ENCODE measurements around the gene MAP3K5. TPM values are rescaled to one million over a fixed set of nuclear protein-coding genes. Genes with fewer than 3 reads are reported as not detected.

MAP3K5 gene
- total RNA-seq, 4 donors from 2014 or later: 16.2 to 52.7 (median 34.8) TPM

DNA sequence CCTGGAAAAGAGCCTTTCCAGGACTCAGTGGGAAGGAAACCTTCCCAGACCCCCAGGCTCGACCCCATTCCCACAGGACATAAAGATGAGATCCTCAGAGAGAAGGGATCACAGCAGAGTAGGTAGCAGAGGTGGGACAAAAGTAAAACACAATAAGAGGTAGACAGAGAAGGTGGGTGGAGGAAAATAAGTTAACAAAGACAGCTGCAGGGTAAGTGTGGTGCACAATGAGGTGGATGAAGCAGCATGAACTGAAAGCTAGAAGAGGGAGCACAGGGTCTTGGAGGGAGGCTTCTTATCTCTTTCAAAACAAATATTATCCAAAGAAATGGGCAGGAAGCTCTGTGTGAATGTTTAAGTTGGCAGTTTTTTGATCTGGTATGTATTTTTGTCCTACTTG, 228.1 kb downstream of the MAP3K5 start:
- intact Hi-C loops (cut with DNase I; ENCODE audit: low total_unique reads): no loop called here
- DNase-seq: no peak
- H3K27ac ChIP-seq: peak overlapping the region in 2 of 4 donors; percentile 70 to 79
- no peaks in the 10 kb centered on the region for H3K27me3 ChIP-seq
- TF ChIP-seq POLR2AphosphoS5 (IDR thresholded peaks at IDR 0.05) (no peak), EP300 (IDR thresholded peaks at IDR 0.05; ENCODE audit: low read depth) (no peak), POLR2A (IDR thresholded peaks at IDR 0.05) (no peak)
- TF ChIP-seq, protein P1, sequence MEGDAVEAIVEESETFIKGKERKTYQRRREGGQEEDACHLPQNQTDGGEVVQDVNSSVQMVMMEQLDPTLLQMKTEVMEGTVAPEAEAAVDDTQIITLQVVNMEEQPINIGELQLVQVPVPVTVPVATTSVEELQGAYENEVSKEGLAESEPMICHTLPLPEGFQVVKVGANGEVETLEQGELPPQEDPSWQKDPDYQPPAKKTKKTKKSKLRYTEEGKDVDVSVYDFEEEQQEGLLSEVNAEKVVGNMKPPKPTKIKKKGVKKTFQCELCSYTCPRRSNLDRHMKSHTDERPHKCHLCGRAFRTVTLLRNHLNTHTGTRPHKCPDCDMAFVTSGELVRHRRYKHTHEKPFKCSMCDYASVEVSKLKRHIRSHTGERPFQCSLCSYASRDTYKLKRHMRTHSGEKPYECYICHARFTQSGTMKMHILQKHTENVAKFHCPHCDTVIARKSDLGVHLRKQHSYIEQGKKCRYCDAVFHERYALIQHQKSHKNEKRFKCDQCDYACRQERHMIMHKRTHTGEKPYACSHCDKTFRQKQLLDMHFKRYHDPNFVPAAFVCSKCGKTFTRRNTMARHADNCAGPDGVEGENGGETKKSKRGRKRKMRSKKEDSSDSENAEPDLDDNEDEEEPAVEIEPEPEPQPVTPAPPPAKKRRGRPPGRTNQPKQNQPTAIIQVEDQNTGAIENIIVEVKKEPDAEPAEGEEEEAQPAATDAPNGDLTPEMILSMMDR (IDR thresholded peaks at IDR 0.05): no peak
- no peaks in the 10 kb centered on the region for H3K9me3 ChIP-seq
- H3K36me3 ChIP-seq: peaks cover 0 to 9% (median 3%) of the 10 kb centered on the region in 4 donors
- 57 to 59% methylated on average over 1 of the region's 1 CpG for WGBS, 2 donors (ENCODE audit: low coverage in 1 of 2)
- in situ Hi-C loops (cut with MboI; ENCODE audit: low pct_ligation_motif_present in 1 of 4, low pct_unique_long_range_greater_than_20kb in 1 of 4, low sequenced_read_pairs in 3 of 4): loop anchor here in 1 of 4 donors (25.0 kb wide), 1 partner anchor 1052 kb away; no protein-coding TSS in a partner anchor
- no peak overlapping the region for H3K4me3 ChIP-seq
- H3K4me1 ChIP-seq: peaks cover 0 to 53% (median 11%) of the 10 kb centered on the region in 4 donors

DNA sequence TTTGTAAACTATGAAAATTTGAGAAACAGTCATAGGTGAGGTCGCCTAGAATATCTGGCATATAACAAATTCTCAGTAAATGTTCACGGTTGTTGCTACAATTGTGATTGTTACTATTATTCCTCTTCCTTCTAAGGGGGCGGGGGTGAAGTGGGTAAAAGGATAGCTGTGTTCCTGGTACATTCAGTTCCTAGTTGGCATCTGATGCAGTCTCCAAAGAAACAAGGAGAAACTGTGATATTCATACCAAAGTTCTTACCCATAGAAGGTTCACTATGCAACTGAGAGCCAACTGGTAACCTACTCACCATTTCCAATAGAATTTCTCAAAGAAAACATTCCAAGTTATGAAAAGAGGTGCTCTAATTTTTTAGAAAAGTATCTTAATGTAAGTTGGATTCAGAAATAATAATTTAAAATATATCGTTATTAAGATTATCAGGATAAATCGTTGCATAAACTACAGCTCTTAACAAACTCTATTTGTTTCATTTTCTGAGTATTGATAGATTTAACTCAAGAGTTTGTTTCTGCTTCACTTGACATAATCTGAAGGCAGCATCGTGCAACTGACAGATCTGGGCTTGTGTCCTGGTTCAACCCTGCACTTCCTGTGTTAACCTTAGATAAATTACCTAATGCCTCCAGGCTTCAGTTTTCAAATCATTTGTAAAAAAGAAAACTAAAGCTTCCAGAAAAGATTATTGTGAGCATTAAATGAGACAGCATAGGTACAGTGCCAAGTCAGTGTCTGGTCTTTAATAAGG, 228.7 kb downstream of the MAP3K5 start:
- TF ChIP-seq, protein P1 (IDR thresholded peaks at IDR 0.05): no peak
- TF ChIP-seq POLR2AphosphoS5 (IDR thresholded peaks at IDR 0.05): no peak
- no peak for TF ChIP-seq POLR2A (IDR thresholded peaks at IDR 0.05)
- no peak for TF ChIP-seq EP300 (IDR thresholded peaks at IDR 0.05; ENCODE audit: low read depth)
- Histone ChIP-seq H3K4me3 (no peak overlapping the region), H3K27ac (peak overlapping the region in 2 of 4 donors; percentile 70 to 79), H3K27me3 (no peaks in the 10 kb centered on the region), H3K36me3 (peaks cover 0 to 10% (median 4%) of the 10 kb centered on the region in 4 donors), H3K9me3 (no peaks in the 10 kb centered on the region), H3K4me1 (peaks cover 0 to 53% (median 11%) of the 10 kb centered on the region in 4 donors)
- no peak for DNase-seq
- WGBS, 2 donors (ENCODE audit: low coverage in 1 of 2): 71 to 84% methylated on average over 6 of the region's 6 CpGs
- in situ Hi-C loops (cut with MboI; ENCODE audit: low pct_ligation_motif_present in 1 of 4, low pct_unique_long_range_greater_than_20kb in 1 of 4, low sequenced_read_pairs in 3 of 4): loop anchor here in 1 of 4 donors (25.0 kb wide), 1 partner anchor 1051 kb away; no protein-coding TSS in a partner anchor
- intact Hi-C loops (cut with DNase I; ENCODE audit: low total_unique reads): no loop called here

DNA sequence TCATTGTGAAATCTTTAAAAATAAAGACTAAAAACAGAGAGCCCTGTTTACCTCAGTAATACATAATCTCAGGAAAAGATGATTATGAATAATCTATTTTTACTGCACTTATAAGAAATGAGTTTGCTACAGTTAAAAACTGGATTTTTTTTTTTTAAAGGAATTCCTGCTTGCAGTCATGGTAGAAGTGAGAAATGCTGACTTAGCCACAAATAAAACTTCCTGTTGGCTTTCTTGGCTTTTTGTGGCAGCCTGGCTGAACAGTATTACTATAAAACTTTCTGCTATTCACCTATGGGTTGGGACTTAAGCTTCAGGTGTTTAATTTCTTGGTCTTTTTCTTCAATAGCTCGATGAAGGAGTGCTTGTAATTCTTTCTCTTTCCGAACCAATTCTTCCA, 230.1 kb downstream of the MAP3K5 start:
- no peak for DNase-seq
- 67 to 77% methylated on average over 2 of the region's 2 CpGs for WGBS, 2 donors (ENCODE audit: low coverage in 1 of 2)
- TF ChIP-seq, protein P1 (IDR thresholded peaks at IDR 0.05): no peak
- no peak for TF ChIP-seq POLR2AphosphoS5 (IDR thresholded peaks at IDR 0.05)
- TF ChIP-seq EP300 (IDR thresholded peaks at IDR 0.05; ENCODE audit: low read depth): no peak
- TF ChIP-seq POLR2A (IDR thresholded peaks at IDR 0.05): no peak
- Histone ChIP-seq H3K4me3 (no peak overlapping the region), H3K27ac (no peak overlapping the region), H3K9me3 (no peaks in the 10 kb centered on the region), H3K36me3 (peaks cover 0 to 10% (median 4%) of the 10 kb centered on the region in 4 donors), H3K4me1 (peaks cover 0 to 40% (median 8%) of the 10 kb centered on the region in 4 donors), H3K27me3 (no peaks in the 10 kb centered on the region)
- intact Hi-C loops (cut with DNase I; ENCODE audit: low total_unique reads) (no loop called here), in situ Hi-C loops (cut with MboI; ENCODE audit: low pct_ligation_motif_present in 1 of 4, low pct_unique_long_range_greater_than_20kb in 1 of 4, low sequenced_read_pairs in 3 of 4) (loop anchor here in 1 of 4 donors (25.0 kb wide), 1 partner anchor 1050 kb away; no protein-coding TSS in a partner anchor)

DNA sequence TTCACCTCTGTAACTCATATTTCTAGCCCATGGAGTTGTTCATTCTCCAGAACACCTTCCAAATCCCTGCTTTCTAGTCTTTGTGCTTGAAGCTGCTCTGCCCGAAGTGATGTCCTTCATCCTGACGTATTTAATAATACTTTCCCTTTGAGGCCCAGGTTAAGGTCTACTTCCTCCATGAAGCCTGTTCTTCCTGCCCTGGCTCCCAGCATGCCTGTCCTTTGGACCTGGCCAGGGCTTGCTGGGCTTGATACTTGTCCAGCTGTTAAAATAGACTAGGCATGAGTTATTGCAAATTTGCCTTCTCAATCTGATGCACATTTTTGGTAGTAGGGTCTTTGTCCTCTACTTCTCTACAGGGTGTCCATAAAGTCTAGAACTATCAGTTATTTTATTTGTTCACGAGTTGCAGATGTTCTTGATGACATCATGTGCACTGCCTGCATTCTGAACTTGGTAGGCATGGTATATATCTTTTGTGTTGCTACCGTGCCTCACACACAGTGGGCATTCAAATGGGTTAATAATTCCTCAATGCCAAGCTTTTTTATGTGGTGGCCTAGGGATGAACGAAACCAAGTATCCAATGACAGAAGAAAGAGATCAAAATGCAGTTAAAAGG, 239.0 kb downstream of the MAP3K5 start:
- Histone ChIP-seq H3K27me3 (peaks cover 2% of the 10 kb centered on the region), H3K27ac (peak overlapping the region in 3 of 4 donors; percentile 18 to 47 (median 41)), H3K9me3 (no peaks in the 10 kb centered on the region), H3K36me3 (no peaks in the 10 kb centered on the region), H3K4me1 (peaks cover 3 to 28% (median 6%) of the 10 kb centered on the region in 4 donors), H3K4me3 (no peak overlapping the region)
- intact Hi-C loops (cut with DNase I; ENCODE audit: low total_unique reads) (no loop called here), in situ Hi-C loops (cut with MboI; ENCODE audit: low pct_ligation_motif_present in 1 of 4, low pct_unique_long_range_greater_than_20kb in 1 of 4, low sequenced_read_pairs in 3 of 4) (loop anchor here in 1 of 4 donors (25.0 kb wide), 1 partner anchor 1041 kb away; no protein-coding TSS in a partner anchor)
- TF ChIP-seq, protein P1 (IDR thresholded peaks at IDR 0.05): no peak
- TF ChIP-seq POLR2AphosphoS5 (IDR thresholded peaks at IDR 0.05): peak in 1 of 3 donors; percentile 7
- WGBS, 2 donors (ENCODE audit: low coverage in 1 of 2): 62 to 72% methylated on average over 5 of the region's 5 CpGs
- DNase-seq: peak; percentile 32
